IPS-NIHi7 (cell line): Measurements from ENCODE around the gene ASB6.

Experiments
- DNase-seq: peaks from one replicate; pipeline ENCODE4 v3.0.0; 2012; ENCODE audit warnings: mixed read lengths; ENCODE audit errors: extremely low spot score

The ASB6 gene

GRCh38 chr9:129626079-129626624 is 15.8 kb downstream of the ASB6 start, which contains the start of gene NTMT1:
Gene NTMT1 (plus strand): TSS chr9:129626163. CDS start chr9:129632704, 6,541 bp downstream.
- peak; percentile 88 for DNase-seq

- DNase-seq = no peak
Observed at GRCh38 chr9:129624947-129625346, 17.0 kb downstream of the ASB6 start.

- DNase-seq = peak; percentile 74
Observed at GRCh38 chr9:129624168-129624759, 17.7 kb downstream of the ASB6 start.

- no peak for DNase-seq
Observed at GRCh38 chr9:129623331-129623730, 18.6 kb downstream of the ASB6 start.

- no peak for DNase-seq
Observed at GRCh38 chr9:129620669-129621295, 21.2 kb downstream of the ASB6 start, which contains the start of gene C9orf50. Gene C9orf50 (minus strand): TSS chr9:129621101. CDS start chr9:129620574, 527 bp downstream.

GRCh38 chr9:129619787-129620668 is 21.9 kb downstream of the ASB6 start:
- peak; percentile 61 for DNase-seq

GRCh38 chr9:129617167-129617566 is 24.8 kb downstream of the ASB6 start:
- peak; percentile 53 for DNase-seq

GRCh38 chr9:129615407-129616285 is 26.3 kb downstream of the ASB6 start:
- no peak for DNase-seq

- no peak for DNase-seq
Observed at GRCh38 chr9:129614932-129615331, 27.0 kb downstream of the ASB6 start.

- no peak for DNase-seq
Observed at GRCh38 chr9:129613520-129614175, 28.3 kb downstream of the ASB6 start.

GRCh38 chr9:129612815-129613519 is 29.0 kb downstream of the ASB6 start:
- DNase-seq = no peak

- DNase-seq = no peak
Observed at GRCh38 chr9:129612123-129612522, 29.8 kb downstream of the ASB6 start.

GRCh38 chr9:129611307-129611800 is 30.6 kb downstream of the ASB6 start:
- no peak for DNase-seq

- peak; percentile 86 for DNase-seq
Observed at GRCh38 chr9:129610473-129611306, 31.3 kb downstream of the ASB6 start.

- DNase-seq = no peak
Observed at GRCh38 chr9:129610213-129610472, 31.8 kb downstream of the ASB6 start.

- peak; percentile 49 for DNase-seq
Observed at GRCh38 chr9:129609486-129610212, 32.3 kb downstream of the ASB6 start.

GRCh38 chr9:129608561-129609481 is 33.1 kb downstream of the ASB6 start:
- no peak for DNase-seq
